GM12878 (cell line): Measurements from ENCODE around the gene GALNT9. TPM values are rescaled to one million over a fixed set of nuclear protein-coding genes. Genes with fewer than 3 reads are reported as not detected.
A peak's percentile ranks its signal among the peaks of the same experiment; 100 is the strongest.

ENCODE experiments used
- ATAC-seq: fragments of 200-7000 bp; cut with Tn5 transposase; 3 replicates; pipeline ENCODE4 v1.9.1; 2020; ENCODE audit warnings: mild to moderate bottlenecking, moderate library complexity
- BruUV-seq: library from RNA; stranded (reverse); fragments of 400-500 nt; replicated peaks from 2 replicates; lab custom pipeline; 2021; lab: Mats Ljungman, UMichigan
- CTCF ChIA-PET: fragments of 300-600 bp; sonication (Branson Sonifier 250); formaldehyde crosslinking; extraction: SDS; loops from one replicate; lab custom pipeline; 2021; ENCODE audit warnings: inconsistent platforms; lab: Yijun Ruan, JAX
- POLR2A ChIA-PET: fragments of 350-600 bp; formaldehyde crosslinking; extraction: SDS; loops from one replicate; lab custom pipeline; 2021; ENCODE audit warnings: inconsistent platforms; lab: Charles Lee
- RAD21 ChIA-PET: fragments of 300-600 bp; sonication (Branson Sonifier 250); formaldehyde crosslinking; loops from one replicate; lab custom pipeline; 2023; ENCODE audit warnings: antibody characterized with exemption; ENCODE audit not compliant: unreplicated experiment; lab: Charles Lee
- SMC1A ChIA-PET: fragments of 300-600 bp; sonication (Branson Sonifier 250); formaldehyde crosslinking; loops from one replicate; lab custom pipeline; 2023; ENCODE audit not compliant: unreplicated experiment, uncharacterized antibody; lab: Charles Lee
- DNase-seq: peaks from one replicate; pipeline ENCODE4 v3.0.0-alpha.2; 2011; ENCODE audit warnings: low read depth, low spot score
- FAIRE-seq: peaks from 3 replicates; lab custom pipeline; 2011; peaks lifted over from hg19 to GRCh38; lab: Jason Lieb, UNC
- H2AFZ ChIP-seq: 2 replicates; pipeline ENCODE4 v1.6.0; 2011; ENCODE audit warnings: low read depth, low read length, control low read depth; ENCODE audit not compliant: control insufficient read depth
- H3K27ac ChIP-seq: 2 replicates; pipeline ENCODE4 v1.5.1; 2011; ENCODE audit warnings: control low read depth; ENCODE audit not compliant: control insufficient read depth, insufficient read depth
- H3K27me3 ChIP-seq, 2 experiments: replicated peaks in 1 of 2; 2 replicates each; pipeline versions ENCODE4 v1.6.0 to v1.6.1; 2011; ENCODE audit warnings: low read length in 1 of 2; ENCODE audit not compliant: control insufficient read depth in 2 of 2, insufficient read depth in 2 of 2
- H3K36me3 ChIP-seq, 2 experiments: 2 replicates each; pipeline ENCODE4 v1.5.1; 2011; ENCODE audit warnings: low read length in 1 of 2; ENCODE audit not compliant: control insufficient read depth in 2 of 2, insufficient read depth in 2 of 2
- H3K4me1 ChIP-seq: 2 replicates; pipeline ENCODE4 v1.6.1; 2011; ENCODE audit warnings: mild to moderate bottlenecking, low read length, moderate library complexity, mixed read lengths; ENCODE audit not compliant: control insufficient read depth, insufficient read depth
- H3K4me2 ChIP-seq: 2 replicates; pipeline ENCODE4 v1.6.0; 2011; ENCODE audit warnings: control low read depth; ENCODE audit not compliant: control insufficient read depth, insufficient read depth
- H3K4me3 ChIP-seq: fragments of 200-600 bp; sonication (generic); 2 replicates; pipeline ENCODE4 v1.5.1; 2016
- H3K79me2 ChIP-seq: 2 replicates; pipeline ENCODE4 v1.6.0; 2011; ENCODE audit warnings: low read length; ENCODE audit not compliant: control insufficient read depth, insufficient read depth
- H3K9ac ChIP-seq: 2 replicates; pipeline ENCODE4 v1.8.0; 2011; ENCODE audit warnings: low read length, control low read depth, mixed read lengths; ENCODE audit not compliant: control insufficient read depth, insufficient read depth
- H3K9me3 ChIP-seq: replicated peaks from 3 replicates; pipeline ENCODE4 v1.5.1; 2011; ENCODE audit warnings: mild to moderate bottlenecking, low read length; ENCODE audit not compliant: control insufficient read depth, insufficient read depth
- H4K20me1 ChIP-seq: 2 replicates; pipeline ENCODE4 v1.6.0; 2011; ENCODE audit not compliant: control insufficient read depth, insufficient read depth
- ATF7 ChIP-seq: fragments of 450-650 bp; IDR thresholded peaks from 2 replicates; pipeline ENCODE4 v1.6.1; 2016; ENCODE audit warnings: low read depth, mild to moderate bottlenecking
- CEBPB ChIP-seq, 2 experiments: fragments of 150-350 bp in 1 of 2; IDR thresholded peaks; 2 replicates each; pipeline ENCODE4 v1.6.1; 2012 to 2014; ENCODE audit warnings: low read depth in 2 of 2, low read length in 2 of 2, borderline replicate concordance in 1 of 2, inconsistent platforms in 1 of 2
- E2F8 ChIP-seq: fragments of 450-650 bp; IDR thresholded peaks from 2 replicates; pipeline ENCODE4 v1.6.1; 2018; ENCODE audit warnings: mild to moderate bottlenecking, low read depth, moderate library complexity; ENCODE audit not compliant: partially characterized antibody
- MXI1 ChIP-seq: fragments of 150-350 bp; IDR thresholded peaks from 2 replicates; pipeline ENCODE4 v1.6.1; 2011; ENCODE audit warnings: low read depth, mild to moderate bottlenecking, inconsistent platforms, low read length, improper control_type of control experiment
- NFYA ChIP-seq: IDR thresholded peaks from 2 replicates; pipeline ENCODE4 v1.6.1; 2011; ENCODE audit warnings: low read depth, mild to moderate bottlenecking, low read length, improper control_type of control experiment, borderline replicate concordance
- POU2F2 ChIP-seq: IDR thresholded peaks from 3 replicates; pipeline ENCODE4 v1.6.1; 2011; ENCODE audit warnings: low read depth, mild to moderate bottlenecking, low read length, borderline replicate concordance
- SP1 ChIP-seq: IDR thresholded peaks from one replicate; pipeline ENCODE4 v1.6.1; 2011; ENCODE audit warnings: low read depth, low read length
- USF2 ChIP-seq: IDR thresholded peaks from 2 replicates; pipeline ENCODE4 v1.6.1; 2011; ENCODE audit warnings: low read depth, low read length, improper control_type of control experiment, borderline replicate concordance
- WGBS: methylation state at CpG from one replicate; pipeline ENCODE4 v1.1.6; 2016; ENCODE audit warnings: low lambda C conversion rate; ENCODE audit not compliant: insufficient replicate concordance, insufficient coverage; ENCODE audit errors: missing lambda C conversion rate; 5-methylcytosine and 5-hydroxymethylcytosine counted together
- in situ Hi-C: fragments of 300-500 bp; cut with MboI; formaldehyde crosslinking; loops from 9 replicates; pipeline ENCODE4 v1.14.3; 2018; ENCODE audit warnings: mixed read lengths
- intact Hi-C: fragments of 100-400 bp; cut with micrococcal nuclease; formaldehyde crosslinking; loops from one replicate; pipeline ENCODE4 v1.14.2; 2022; ENCODE audit not compliant: unreplicated experiment
- polyA plus RNA-seq, 11 experiments: library from polyadenylated mRNA; depleted of rRNA in 4 of 11; unstranded in 6 of 11; stranded (reverse) in 5 of 11; fragments of >200 nt; fragmentation: Nextera tagmentation in 4 of 11; fragmentation: Illumina TruSeq in 1 of 11; extraction: Ambion mirVana in 4 of 11; extraction: Trizol in 1 of 11; gene quantifications; 1 replicate in 1 of 11; 2 replicates in 10 of 11; pipeline versions ENCODE4 v1.2.1 to v1.2.3, GENCODE V29; 2011 to 2016; ENCODE audit warnings: inconsistent platforms in 2 of 11, missing spikeins in 2 of 11, low read depth in 1 of 11
- total RNA-seq, 4 experiments: library from RNA; depleted of rRNA in 3 of 4; stranded (reverse); fragments of >200 nt in 3 of 4; fragmentation: Illumina TruSeq in 1 of 4; extraction: Trizol in 1 of 4; gene quantifications; 2 replicates each; pipeline versions ENCODE4 v1.2.1 to v1.2.3, GENCODE V29; 2013 to 2021
- TF ChIP-seq, protein P1 (sequence below), 3 experiments: IDR thresholded peaks in 2 of 3; conservative IDR thresholded peaks in 1 of 3; 2 replicates each; pipeline ENCODE4 v1.5.1; 2011; ENCODE audit warnings: low read depth in 3 of 3, low read length in 3 of 3, mild to moderate bottlenecking in 3 of 3, control low read depth in 2 of 3, moderate library complexity in 2 of 3, inconsistent platforms in 1 of 3, mixed read lengths in 1 of 3; ENCODE audit not compliant: control insufficient read depth in 2 of 3, insufficient read depth in 1 of 3; ENCODE audit errors: extremely low read depth in 1 of 3

Gene GALNT9
- total and polyA plus RNA-seq, 10 of the 15 experiments (the other 5 are each of a cell fraction or from before 2014, with no cell fraction given): 0.04 TPM; not detected in 9

- TF ChIP-seq, protein P1, sequence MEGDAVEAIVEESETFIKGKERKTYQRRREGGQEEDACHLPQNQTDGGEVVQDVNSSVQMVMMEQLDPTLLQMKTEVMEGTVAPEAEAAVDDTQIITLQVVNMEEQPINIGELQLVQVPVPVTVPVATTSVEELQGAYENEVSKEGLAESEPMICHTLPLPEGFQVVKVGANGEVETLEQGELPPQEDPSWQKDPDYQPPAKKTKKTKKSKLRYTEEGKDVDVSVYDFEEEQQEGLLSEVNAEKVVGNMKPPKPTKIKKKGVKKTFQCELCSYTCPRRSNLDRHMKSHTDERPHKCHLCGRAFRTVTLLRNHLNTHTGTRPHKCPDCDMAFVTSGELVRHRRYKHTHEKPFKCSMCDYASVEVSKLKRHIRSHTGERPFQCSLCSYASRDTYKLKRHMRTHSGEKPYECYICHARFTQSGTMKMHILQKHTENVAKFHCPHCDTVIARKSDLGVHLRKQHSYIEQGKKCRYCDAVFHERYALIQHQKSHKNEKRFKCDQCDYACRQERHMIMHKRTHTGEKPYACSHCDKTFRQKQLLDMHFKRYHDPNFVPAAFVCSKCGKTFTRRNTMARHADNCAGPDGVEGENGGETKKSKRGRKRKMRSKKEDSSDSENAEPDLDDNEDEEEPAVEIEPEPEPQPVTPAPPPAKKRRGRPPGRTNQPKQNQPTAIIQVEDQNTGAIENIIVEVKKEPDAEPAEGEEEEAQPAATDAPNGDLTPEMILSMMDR (IDR thresholded peaks at IDR 0.05 in 2 of 3, conservative IDR thresholded peaks at IDR 0.05 in 1 of 3; ENCODE audit: control insufficient read depth in 2 of 3, extremely low read depth in 1 of 3, insufficient read depth in 1 of 3, low read depth in 3 of 3, low read length in 3 of 3): no peak
- TF ChIP-seq POU2F2: no peak
- TF ChIP-seq, all 136 proteins: peak for 0
Measured at GRCh38 chr12:132222808-132223173, 106.6 kb downstream of the GALNT9 start (continued).

- CTCF ChIA-PET: interaction anchor here (0.7 kb wide), 1 partner anchor 31 kb away, joined by 4 read pairs; no protein-coding TSS in a partner anchor
- intact Hi-C loops: no loop called here
- Histone ChIP-seq H2AFZ (no peak overlapping the region), H3K27ac (no peak overlapping the region)
- FAIRE-seq: no peak
- TF ChIP-seq E2F8 (no peak), CEBPB (IDR thresholded peaks at IDR 0.05; ENCODE audit: borderline replicate concordance in 1 of 2, low read depth in 2 of 2, low read length in 2 of 2) (no peak), SP1 (no peak), MXI1 (no peak), NFYA (no peak), USF2 (no peak), ATF7 (no peak)
- TF ChIP-seq, protein P1 (IDR thresholded peaks at IDR 0.05 in 2 of 3, conservative IDR thresholded peaks at IDR 0.05 in 1 of 3; ENCODE audit: control insufficient read depth in 2 of 3, extremely low read depth in 1 of 3, insufficient read depth in 1 of 3, low read depth in 3 of 3, low read length in 3 of 3): no peak
- TF ChIP-seq, all 136 proteins: peak for 0
- in situ Hi-C loops: no loop called here
- Histone ChIP-seq H3K27me3 (no peaks in the 10 kb centered on the region), H3K9ac (no peak overlapping the region), H4K20me1 (no peaks in the 10 kb centered on the region), H3K9me3 (no peaks in the 10 kb centered on the region; the same call in 1 of the 3 replicates), H3K4me3 (no peak overlapping the region), H3K4me1 (no peaks in the 10 kb centered on the region), H3K4me2 (no peak overlapping the region), H3K36me3 (no peaks in the 10 kb centered on the region), H3K79me2 (no peaks in the 10 kb centered on the region)
- 12% methylated on average over 24 of the region's 24 CpGs for WGBS
- RAD21 ChIA-PET: interaction anchor here (0.6 kb wide), 1 partner anchor 192 kb away, joined by 4 read pairs; no protein-coding TSS in a partner anchor
- POLR2A ChIA-PET: no interaction called here
- ATAC-seq (peak; percentile 27; the same call in 1 of the 3 replicates), DNase-seq (peak; percentile 8)
- BruUV-seq: no TSS peak
- SMC1A ChIA-PET: no interaction called here
Measured at GRCh38 chr12:132222096-132222807, 107.1 kb downstream of the GALNT9 start.
